Loucy (cell line): ENCODE results near the gene IL17B.

Experiments used
- EZH2phosphoT487 ChIP-seq: fragments of 200-600 bp; IDR thresholded peaks from 2 replicates; pipeline ENCODE4 v1.6.1; 2018; ENCODE audit warnings: antibody characterized with exemption, mild to moderate bottlenecking, moderate library complexity, borderline replicate concordance
- TF ChIP-seq, protein P1 (sequence below): fragments of 200-600 bp; sonication (generic); conservative IDR thresholded peaks from 2 replicates; pipeline ENCODE4 v1.5.1; 2014; ENCODE audit warnings: mild to moderate bottlenecking, antibody characterized with exemption, low read length

DNA sequence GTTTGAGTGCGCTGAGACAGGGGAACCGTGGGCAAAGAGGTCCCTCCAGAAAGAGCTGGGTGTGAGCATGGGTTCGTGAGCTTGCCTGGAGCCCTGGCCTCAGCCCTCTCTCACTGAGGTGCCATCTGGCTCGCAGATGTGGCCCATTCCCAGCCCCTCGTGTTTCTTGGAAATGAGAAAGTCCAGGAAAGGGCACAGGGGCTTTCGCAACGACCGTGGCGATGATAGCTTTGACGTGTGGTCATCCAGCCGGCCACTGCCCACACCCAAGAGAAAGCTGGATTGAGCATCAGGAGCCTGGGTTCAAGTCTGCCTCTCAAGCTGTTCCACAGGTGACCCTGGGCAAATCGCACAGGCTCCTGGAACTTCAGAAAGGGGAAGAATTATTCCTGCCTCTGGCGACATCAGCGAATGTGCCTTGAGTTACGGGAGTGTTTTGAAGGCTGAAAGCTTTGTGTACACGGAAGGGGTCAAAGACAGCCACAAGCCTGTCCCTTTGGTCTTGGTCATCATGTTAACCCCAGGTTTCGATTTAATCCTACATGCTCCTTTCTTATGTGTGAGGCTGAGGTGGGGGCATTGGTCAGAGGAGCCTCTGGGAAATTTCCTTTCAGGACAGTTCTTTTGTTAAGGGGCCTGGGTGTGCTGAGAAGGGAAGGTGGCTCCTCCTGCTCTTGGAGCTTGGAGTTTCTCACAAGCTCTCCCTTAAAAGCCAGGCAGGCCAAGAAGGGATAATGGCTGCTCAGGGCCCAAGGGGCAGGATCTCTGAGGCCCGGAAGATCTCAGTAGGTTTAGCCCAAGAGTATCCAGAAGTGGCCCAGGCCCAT is 41.7 kb upstream of the IL17B start:
- TF ChIP-seq, protein P1, sequence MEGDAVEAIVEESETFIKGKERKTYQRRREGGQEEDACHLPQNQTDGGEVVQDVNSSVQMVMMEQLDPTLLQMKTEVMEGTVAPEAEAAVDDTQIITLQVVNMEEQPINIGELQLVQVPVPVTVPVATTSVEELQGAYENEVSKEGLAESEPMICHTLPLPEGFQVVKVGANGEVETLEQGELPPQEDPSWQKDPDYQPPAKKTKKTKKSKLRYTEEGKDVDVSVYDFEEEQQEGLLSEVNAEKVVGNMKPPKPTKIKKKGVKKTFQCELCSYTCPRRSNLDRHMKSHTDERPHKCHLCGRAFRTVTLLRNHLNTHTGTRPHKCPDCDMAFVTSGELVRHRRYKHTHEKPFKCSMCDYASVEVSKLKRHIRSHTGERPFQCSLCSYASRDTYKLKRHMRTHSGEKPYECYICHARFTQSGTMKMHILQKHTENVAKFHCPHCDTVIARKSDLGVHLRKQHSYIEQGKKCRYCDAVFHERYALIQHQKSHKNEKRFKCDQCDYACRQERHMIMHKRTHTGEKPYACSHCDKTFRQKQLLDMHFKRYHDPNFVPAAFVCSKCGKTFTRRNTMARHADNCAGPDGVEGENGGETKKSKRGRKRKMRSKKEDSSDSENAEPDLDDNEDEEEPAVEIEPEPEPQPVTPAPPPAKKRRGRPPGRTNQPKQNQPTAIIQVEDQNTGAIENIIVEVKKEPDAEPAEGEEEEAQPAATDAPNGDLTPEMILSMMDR = no peak
- TF ChIP-seq EZH2phosphoT487 = no peak
